ENCODE results near the gene LIMS3.
"Not testable (repeated sequence)": the region's sequence is repeated elsewhere in the genome, so short reads cannot be mapped to it uniquely, and the experiment has no call there.

GRCh38 chr2:109936534-109936933 lies 38.0 kb downstream of the LIMS3 start:
- not testable (repeated sequence) for TF ChIP-seq CTCF, POLR2AphosphoS5 (IDR thresholded peaks at IDR 0.05)

Measured in sigmoid colon (tissue), 4 donors.